HepG2 (cell line): ENCODE results near the gene TRA2B. TPM values are rescaled to one million over a fixed set of nuclear protein-coding genes. Genes with fewer than 3 reads are reported as not detected.
A peak's percentile ranks its signal among the peaks of the same experiment; 100 is the strongest.

Source experiments
- CHD2 ChIP-seq: IDR thresholded peaks from 2 replicates; pipeline ENCODE4 v1.6.1; 2011; ENCODE audit warnings: low read depth, low read length, improper control_type of control experiment
- KDM2A ChIP-seq: sonication (generic); formaldehyde crosslinking; IDR thresholded peaks from 2 replicates; pipeline ENCODE4 v1.4.0; 2020; ENCODE audit warnings: low read depth, missing genetic modification reagents, borderline replicate concordance
- KLF12 ChIP-seq: sonication (generic); formaldehyde crosslinking; IDR thresholded peaks from 2 replicates; pipeline ENCODE4 v1.4.0; 2020; ENCODE audit warnings: missing genetic modification reagents, borderline replicate concordance
- MTF1 ChIP-seq: sonication (generic); formaldehyde crosslinking; IDR thresholded peaks from 2 replicates; pipeline ENCODE4 v1.5.0; 2020; ENCODE audit warnings: missing genetic modification reagents
- SP5 ChIP-seq: IDR thresholded peaks from 2 replicates; pipeline ENCODE4 v1.6.1; 2016; ENCODE audit warnings: low read depth, borderline replicate concordance
- TEAD2 ChIP-seq: sonication (generic); formaldehyde crosslinking; IDR thresholded peaks from 2 replicates; pipeline ENCODE4 v1.9.0; 2021; ENCODE audit warnings: missing genetic modification reagents
- THYN1 ChIP-seq: sonication (generic); formaldehyde crosslinking; IDR thresholded peaks from 2 replicates; pipeline ENCODE4 v1.8.1; 2023; ENCODE audit warnings: low read depth, mild to moderate bottlenecking, moderate library complexity, missing genetic modification reagents, borderline replicate concordance
- ZFP91 ChIP-seq: sonication (generic); formaldehyde crosslinking; IDR thresholded peaks from 2 replicates; pipeline ENCODE4 v1.9.0; 2022; ENCODE audit warnings: missing genetic modification reagents, mild to moderate bottlenecking, borderline replicate concordance
- ZNF20 ChIP-seq: sonication (generic); formaldehyde crosslinking; IDR thresholded peaks from 2 replicates; pipeline ENCODE4 v1.4.0; 2020; ENCODE audit warnings: mild to moderate bottlenecking, moderate library complexity, missing genetic modification reagents
- ZNF362 ChIP-seq: sonication (generic); formaldehyde crosslinking; IDR thresholded peaks from 2 replicates; pipeline ENCODE4 v1.4.0; 2020; ENCODE audit warnings: missing genetic modification reagents, mild to moderate bottlenecking, borderline replicate concordance
- ZNF383 ChIP-seq: sonication (generic); formaldehyde crosslinking; IDR thresholded peaks from 2 replicates; pipeline ENCODE4 v1.4.0; 2020; ENCODE audit warnings: missing genetic modification reagents, mild to moderate bottlenecking, borderline replicate concordance
- ZNF792 ChIP-seq: IDR thresholded peaks from 2 replicates; pipeline ENCODE4 v1.6.1; 2016
- polyA plus RNA-seq, 8 experiments: library from polyadenylated mRNA; depleted of rRNA in 3 of 8; stranded (reverse) in 7 of 8; unstranded in 1 of 8; fragments of >200 nt; fragmentation: Illumina TruSeq in 4 of 8; extraction: Trizol in 4 of 8; gene quantifications; 2 replicates each; pipeline versions ENCODE4 v1.2.1 to v1.2.3, GENCODE V29; 2011 to 2016; ENCODE audit warnings: low read depth in 4 of 8, missing spikeins in 1 of 8, mixed read lengths in 1 of 8; ENCODE audit not compliant: insufficient read depth in 1 of 8
- total RNA-seq, 5 experiments: library from RNA; depleted of rRNA; stranded (reverse); fragments of >200 nt; fragmentation: Illumina TruSeq; extraction: Trizol; gene quantifications; 2 replicates each; pipeline ENCODE4 v1.2.3, GENCODE V29; 2016; ENCODE audit warnings: low read depth in 1 of 5
- TF ChIP-seq, protein P1 (sequence below): sonication (generic); formaldehyde crosslinking; IDR thresholded peaks from 2 replicates; pipeline ENCODE4 v1.4.0; 2020; ENCODE audit warnings: missing genetic modification reagents
- TF ChIP-seq, protein P2 (sequence below): sonication (generic); formaldehyde crosslinking; IDR thresholded peaks from 2 replicates; pipeline ENCODE4 v1.4.0; 2020; ENCODE audit warnings: missing genetic modification reagents, borderline replicate concordance
- TF ChIP-seq, protein P3 (sequence below): fragments of 450-650 bp; IDR thresholded peaks from 2 replicates; pipeline ENCODE4 v1.6.1; 2016
- TF ChIP-seq, protein P4 (sequence below): sonication (generic); formaldehyde crosslinking; IDR thresholded peaks from 2 replicates; pipeline ENCODE4 v1.4.0; 2020; ENCODE audit warnings: mild to moderate bottlenecking, missing genetic modification reagents
- TF ChIP-seq, protein P5 (sequence below): sonication (generic); formaldehyde crosslinking; IDR thresholded peaks from 2 replicates; pipeline ENCODE4 v1.4.0; 2020; ENCODE audit warnings: missing genetic modification reagents

The TRA2B gene
- total and polyA plus RNA-seq, 2 of the 13 experiments (the other 11 are each of a cell fraction or from before 2014, with no cell fraction given): 105 to 241 TPM

DNA sequence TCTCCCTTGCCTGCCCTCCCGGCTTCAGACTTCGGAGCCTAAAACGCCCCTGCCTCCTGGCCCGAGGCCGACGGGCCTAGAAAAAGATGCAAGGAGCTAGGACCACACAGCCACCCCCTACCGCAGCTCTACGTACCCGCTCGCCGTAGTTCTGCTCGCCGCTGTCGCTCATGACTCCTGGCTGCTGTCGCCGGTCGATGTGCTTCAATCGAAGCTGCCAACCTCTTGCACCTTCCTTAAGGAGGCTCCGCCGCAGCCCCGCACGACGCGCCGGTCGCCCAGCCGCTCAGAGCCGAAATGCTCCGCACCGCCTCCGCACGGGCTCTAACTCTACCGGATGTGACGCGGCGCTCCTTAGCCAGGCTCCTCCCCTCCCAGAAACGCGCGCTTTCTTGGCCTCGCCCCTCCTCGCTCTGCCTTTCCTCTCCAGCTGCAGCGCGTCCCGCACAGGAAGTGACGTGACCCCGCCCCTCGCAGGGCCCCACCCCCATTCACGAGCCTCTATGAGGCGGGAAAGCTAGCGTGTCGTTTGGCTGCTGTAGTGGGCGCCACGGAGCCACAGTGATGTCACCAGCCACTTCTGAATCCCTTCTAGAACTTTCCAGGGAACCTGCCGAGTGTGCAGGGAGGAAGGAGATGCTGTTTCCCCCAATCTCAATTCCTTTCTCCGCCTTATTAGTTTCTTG is at the start of gene TRA2B (continued):
- TF ChIP-seq, protein P1, sequence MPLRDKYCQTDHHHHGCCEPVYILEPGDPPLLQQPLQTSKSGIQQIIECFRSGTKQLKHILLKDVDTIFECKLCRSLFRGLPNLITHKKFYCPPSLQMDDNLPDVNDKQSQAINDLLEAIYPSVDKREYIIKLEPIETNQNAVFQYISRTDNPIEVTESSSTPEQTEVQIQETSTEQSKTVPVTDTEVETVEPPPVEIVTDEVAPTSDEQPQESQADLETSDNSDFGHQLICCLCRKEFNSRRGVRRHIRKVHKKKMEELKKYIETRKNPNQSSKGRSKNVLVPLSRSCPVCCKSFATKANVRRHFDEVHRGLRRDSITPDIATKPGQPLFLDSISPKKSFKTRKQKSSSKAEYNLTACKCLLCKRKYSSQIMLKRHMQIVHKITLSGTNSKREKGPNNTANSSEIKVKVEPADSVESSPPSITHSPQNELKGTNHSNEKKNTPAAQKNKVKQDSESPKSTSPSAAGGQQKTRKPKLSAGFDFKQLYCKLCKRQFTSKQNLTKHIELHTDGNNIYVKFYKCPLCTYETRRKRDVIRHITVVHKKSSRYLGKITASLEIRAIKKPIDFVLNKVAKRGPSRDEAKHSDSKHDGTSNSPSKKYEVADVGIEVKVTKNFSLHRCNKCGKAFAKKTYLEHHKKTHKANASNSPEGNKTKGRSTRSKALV (CRISPR knock-in tag): peak; percentile 79
- TF ChIP-seq, protein P2, sequence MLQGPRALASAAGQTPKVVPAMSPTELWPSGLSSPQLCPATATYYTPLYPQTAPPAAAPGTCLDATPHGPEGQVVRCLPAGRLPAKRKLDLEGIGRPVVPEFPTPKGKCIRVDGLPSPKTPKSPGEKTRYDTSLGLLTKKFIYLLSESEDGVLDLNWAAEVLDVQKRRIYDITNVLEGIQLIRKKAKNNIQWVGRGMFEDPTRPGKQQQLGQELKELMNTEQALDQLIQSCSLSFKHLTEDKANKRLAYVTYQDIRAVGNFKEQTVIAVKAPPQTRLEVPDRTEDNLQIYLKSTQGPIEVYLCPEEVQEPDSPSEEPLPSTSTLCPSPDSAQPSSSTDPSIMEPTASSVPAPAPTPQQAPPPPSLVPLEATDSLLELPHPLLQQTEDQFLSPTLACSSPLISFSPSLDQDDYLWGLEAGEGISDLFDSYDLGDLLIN (CRISPR knock-in tag): peak; percentile 97; the same call in 1 of the 2 replicates
- TF ChIP-seq, protein P3, sequence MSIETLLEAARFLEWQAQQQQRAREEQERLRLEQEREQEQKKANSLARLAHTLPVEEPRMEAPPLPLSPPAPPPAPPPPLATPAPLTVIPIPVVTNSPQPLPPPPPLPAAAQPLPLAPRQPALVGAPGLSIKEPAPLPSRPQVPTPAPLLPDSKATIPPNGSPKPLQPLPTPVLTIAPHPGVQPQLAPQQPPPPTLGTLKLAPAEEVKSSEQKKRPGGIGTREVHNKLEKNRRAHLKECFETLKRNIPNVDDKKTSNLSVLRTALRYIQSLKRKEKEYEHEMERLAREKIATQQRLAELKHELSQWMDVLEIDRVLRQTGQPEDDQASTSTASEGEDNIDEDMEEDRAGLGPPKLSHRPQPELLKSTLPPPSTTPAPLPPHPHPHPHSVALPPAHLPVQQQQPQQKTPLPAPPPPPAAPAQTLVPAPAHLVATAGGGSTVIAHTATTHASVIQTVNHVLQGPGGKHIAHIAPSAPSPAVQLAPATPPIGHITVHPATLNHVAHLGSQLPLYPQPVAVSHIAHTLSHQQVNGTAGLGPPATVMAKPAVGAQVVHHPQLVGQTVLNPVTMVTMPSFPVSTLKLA: 0 out of 2 replicates have a peak, but pooled peaks have one; percentile 5
- TF ChIP-seq ZNF20 (CRISPR knock-in tag) (no peak; the same call in 1 of the 2 replicates), MTF1 (CRISPR knock-in tag) (no peak; the same call in 1 of the 2 replicates), ZNF383 (CRISPR knock-in tag) (0 out of 2 replicates have a peak, but pooled peaks have one; percentile 83), CHD2 (0 out of 2 replicates have a peak, but pooled peaks have one; percentile 25), THYN1 (no peak), KDM2A (CRISPR knock-in tag) (peak; percentile 83), ZNF792 (CRISPR knock-in tag) (peak; percentile 85), KLF12 (CRISPR knock-in tag) (peak; percentile 86; the same call in 1 of the 2 replicates), ZFP91 (CRISPR knock-in tag) (peak; percentile 94), SP5 (CRISPR knock-in tag) (peak; percentile 60; the same call in 1 of the 2 replicates), TEAD2 (CRISPR knock-in tag) (peak; percentile 52), ZNF362 (CRISPR knock-in tag) (0 out of 2 replicates have a peak, but pooled peaks have one; percentile 40)
- TF ChIP-seq, protein P4, sequence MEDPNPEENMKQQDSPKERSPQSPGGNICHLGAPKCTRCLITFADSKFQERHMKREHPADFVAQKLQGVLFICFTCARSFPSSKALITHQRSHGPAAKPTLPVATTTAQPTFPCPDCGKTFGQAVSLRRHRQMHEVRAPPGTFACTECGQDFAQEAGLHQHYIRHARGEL (CRISPR knock-in tag): peak; percentile 71; the same call in 1 of the 2 replicates
- TF ChIP-seq, protein P5, sequence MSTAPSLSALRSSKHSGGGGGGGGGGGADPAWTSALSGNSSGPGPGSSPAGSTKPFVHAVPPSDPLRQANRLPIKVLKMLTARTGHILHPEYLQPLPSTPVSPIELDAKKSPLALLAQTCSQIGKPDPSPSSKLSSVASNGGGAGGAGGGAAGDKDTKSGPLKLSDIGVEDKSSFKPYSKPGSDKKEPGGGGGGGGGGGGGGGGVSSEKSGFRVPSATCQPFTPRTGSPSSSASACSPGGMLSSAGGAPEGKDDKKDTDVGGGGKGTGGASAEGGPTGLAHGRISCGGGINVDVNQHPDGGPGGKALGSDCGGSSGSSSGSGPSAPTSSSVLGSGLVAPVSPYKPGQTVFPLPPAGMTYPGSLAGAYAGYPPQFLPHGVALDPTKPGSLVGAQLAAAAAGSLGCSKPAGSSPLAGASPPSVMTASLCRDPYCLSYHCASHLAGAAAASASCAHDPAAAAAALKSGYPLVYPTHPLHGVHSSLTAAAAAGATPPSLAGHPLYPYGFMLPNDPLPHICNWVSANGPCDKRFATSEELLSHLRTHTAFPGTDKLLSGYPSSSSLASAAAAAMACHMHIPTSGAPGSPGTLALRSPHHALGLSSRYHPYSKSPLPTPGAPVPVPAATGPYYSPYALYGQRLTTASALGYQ: peak; percentile 61; the same call in 1 of the 2 replicates
